HG02759 (cell line): ENCODE results near the gene RND3.

ENCODE experiments used
- ATAC-seq: cut with Tn5 transposase; IDR thresholded peaks from one replicate; pipeline ENCODE4 v1.9.1; 2021; ENCODE audit warnings: mild to moderate bottlenecking, moderate library complexity; ENCODE audit not compliant: unreplicated experiment

Gene RND3

DNA sequence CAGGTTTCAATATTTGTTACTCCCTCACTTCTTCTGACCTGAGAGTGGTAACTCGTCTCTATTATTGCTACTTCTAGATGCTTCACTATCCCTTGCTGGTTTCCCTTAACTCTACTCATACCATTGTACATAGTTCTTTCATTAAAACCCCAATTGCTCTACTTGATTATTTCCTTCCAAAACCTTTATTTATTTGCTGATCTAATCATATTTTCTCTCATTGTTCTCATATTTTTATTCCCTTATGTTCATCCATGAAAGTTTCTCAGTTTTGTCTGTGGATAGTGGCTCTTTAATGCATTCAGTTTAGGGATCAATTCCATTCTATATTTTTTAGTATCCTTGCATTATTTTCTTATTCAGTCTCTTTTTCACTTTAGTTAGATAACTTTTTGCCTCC, 42.1 kb downstream of the RND3 start:
- ATAC-seq: no peak

- no peak for ATAC-seq
These were observed 45.0 kb downstream of the RND3 start for GRCh38 chr2:150442484-150442883.

- ATAC-seq: no peak
These were observed 45.7 kb downstream of the RND3 start for GRCh38 chr2:150441784-150442183.

DNA sequence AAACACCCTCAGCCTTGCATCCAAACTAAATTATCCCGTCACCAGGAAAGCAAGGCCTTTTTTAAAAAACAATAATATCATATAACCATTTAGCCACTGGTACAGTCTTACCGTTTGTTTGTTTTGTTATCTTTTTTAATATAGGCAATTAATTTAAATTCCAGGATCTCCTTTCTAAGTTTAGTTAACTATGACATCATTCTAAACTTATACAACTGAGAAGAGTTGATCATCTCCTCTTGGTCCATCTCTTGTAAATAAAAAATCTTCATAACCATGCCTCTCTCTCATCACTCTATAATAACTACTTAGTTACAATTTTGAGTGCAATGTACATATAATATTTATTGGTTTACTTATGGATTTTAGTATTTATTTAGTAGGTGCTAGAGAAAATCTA, 46.2 kb downstream of the RND3 start:
- no peak for ATAC-seq

GRCh38 chr2:150438654-150439053, 48.8 kb downstream of the RND3 start:
- ATAC-seq: no peak

DNA sequence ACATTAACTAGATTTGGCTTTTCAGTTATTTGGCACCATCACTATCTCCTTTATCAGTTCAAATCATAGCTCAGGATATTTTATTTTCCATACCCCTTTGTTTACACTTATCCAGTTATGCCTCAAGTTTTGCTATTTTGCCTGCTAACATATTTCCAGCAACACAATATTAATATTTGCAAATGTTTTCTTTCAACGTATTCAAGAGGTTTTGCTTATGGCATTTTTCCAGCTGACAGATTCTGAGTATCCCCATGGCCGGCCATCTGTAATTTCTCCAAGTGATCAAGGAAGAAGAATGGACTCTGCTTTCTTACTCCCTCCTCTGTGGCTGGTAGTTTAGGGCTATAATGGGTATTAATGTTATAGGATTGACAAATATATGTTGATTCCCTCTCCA, 49.4 kb downstream of the RND3 start:
- no peak for ATAC-seq

- ATAC-seq: no peak
These were observed 55.2 kb downstream of the RND3 start for GRCh38 chr2:150432312-150432625.

DNA sequence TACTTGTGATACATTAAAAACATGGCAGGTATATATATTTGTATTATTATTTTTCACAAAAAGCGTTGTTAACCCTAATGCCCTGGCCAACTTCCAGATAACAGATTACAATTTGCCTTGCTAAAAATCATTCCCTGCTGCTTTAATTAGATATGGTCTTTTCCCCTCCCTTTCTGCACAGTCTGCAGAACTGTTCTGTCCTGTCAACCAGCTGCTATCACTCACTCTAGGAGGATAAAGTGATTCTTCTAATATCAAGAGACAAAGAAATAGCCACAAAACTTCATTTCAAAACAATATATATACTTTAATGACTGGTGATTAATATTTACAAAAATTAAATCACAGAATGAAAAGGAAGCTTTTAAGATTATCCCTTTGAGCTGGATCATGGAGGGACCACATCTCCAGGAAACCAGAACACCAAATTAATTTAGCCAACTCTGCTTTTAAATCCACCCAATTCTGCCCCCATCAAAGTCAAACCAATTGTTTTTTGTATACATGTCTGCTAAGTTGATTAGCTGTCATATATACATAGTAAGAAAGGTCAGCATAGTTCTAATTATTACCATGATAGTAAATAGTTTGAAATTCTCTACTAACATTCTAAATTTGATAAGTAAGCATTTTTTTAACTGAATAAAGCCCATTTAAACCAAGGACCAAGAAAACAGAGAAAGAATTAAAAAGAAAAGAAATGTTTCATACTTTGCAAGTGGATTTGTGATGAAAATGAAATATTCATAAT, 55.7 kb downstream of the RND3 start:
- no peak for ATAC-seq

DNA sequence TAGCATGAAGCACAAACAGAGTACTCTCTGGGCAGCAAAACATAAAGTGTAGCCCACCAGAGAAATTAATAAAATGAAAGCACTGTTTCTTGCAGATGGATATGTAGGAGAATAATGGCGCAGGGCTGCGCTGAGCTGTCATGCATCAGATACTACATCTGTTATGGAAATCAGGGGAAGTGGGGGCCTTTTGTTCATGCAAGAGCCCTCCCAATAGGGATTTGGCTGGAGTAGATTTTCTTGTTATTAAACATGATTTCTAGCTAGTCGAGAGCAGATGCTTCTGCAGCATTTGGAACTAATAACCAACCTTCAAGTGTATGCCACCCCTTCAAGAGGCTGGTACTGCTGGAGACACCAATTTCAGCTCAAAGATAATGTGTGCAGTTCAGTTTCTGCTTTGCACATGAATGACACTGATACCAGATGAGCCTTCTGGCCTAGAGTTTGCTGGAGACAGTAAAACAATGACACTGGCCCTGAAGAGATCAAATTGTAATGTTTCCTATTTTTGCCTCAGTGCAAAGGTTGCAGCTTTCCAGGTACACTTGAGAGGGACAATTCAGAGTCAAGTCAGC, 58.0 kb downstream of the RND3 start:
- ATAC-seq: no peak

GRCh38 chr2:150428641-150429040, 58.8 kb downstream of the RND3 start:
- ATAC-seq: no peak

DNA sequence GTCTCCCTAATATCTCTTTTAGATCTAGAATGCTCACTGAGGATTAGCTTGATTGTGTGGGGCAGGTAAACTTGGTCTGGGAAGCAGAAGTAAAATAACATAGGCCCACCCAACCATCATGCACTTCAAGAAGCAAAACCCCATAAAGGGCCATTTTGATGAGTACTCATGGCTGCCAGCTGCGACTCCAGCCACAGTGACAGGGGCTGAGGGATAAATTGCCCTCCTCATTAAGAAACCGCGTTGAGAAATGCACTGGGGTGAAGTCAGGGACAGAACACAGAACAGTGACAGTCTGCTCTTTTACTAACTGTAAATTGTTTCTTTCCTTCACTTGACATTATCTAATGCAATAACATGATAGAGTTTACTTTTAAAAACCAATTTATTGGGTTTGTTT, 60.2 kb downstream of the RND3 start:
- no peak for ATAC-seq

DNA sequence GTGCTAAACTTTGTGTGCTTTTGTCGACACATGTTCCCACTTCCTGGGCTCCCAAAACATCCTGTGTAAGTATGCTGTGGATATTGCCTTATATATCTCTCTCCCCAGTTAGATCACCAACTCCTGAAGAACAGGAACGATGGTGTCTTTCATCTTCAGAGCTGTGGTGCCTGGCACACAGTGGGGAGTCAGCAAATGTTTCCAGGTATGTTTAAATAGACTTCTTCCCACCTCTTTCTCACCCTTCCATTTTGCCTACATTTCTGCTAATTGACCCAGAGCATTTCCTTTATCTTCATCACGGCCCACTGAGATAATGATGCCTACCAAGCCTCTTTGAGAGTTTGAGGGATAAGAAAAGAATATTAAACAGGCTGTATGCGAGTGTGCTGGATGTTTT, 60.7 kb downstream of the RND3 start:
- ATAC-seq: no peak

DNA sequence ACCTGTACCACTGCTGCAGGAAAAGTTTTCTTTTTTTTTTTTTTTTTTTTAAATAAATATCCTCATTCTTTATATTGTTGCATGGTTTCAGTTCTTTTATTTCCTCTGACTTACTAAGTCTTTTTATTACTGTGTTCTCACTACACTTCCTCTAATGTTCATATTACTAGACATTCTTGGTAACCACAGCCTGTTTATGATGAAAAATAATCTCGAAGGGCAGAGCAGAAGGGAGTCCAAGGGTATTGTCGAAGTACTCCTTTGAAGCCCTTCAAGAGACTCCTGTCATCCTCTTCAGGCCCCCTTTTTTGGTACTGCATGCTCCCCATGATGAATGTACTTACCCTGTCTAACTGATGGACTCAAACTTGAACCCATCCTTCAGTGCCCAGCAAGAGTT, 61.2 kb downstream of the RND3 start:
- ATAC-seq: no peak

- no peak for ATAC-seq
These were observed 62.1 kb downstream of the RND3 start for GRCh38 chr2:150425121-150425955.

DNA sequence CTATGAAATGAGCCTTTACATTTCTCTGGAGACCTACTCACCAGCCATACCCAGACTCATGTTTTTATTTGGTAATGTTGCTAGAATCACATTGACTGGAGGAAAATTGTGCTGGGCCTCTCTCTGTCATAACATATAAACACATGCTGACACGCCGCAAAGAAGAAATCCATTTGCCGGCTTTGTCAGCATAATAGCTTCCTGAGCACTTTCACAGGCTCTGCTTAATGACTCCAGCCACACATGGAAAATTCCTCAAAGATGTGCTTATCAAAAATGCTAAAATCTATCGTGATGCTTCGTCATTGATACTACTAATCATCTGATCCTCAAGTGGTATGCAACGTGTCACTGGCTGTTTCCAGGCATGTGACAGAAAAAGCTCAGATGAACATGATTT, 63.1 kb downstream of the RND3 start:
- ATAC-seq: no peak

DNA sequence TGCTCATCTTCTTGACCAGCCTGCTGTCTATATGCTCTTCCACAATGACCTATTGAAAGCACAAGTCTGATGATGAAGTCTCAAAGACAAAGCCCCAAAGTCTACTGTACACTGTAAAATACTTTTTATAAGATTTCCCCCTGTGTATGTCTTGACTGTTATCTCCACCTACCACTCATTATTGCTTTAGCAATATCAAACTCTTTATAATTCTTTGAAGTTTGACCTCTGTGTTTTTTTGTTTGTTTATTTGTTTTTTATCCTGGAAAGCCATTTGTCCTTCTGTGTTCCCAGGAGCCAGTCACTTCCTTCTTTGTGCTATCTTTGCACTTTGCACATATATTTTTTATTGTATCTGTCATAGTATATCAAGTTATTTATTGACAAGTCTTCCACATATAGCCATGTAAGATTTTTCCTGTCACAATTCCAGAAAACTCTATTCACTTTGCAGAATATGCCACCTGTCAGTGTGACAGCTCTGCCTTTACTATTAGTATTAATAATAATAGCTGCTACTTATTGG, 66.3 kb downstream of the RND3 start:
- no peak for ATAC-seq

- no peak for ATAC-seq
These were observed 68.6 kb downstream of the RND3 start for GRCh38 chr2:150418916-150419315.
